Measurements from ENCODE around the gene MUSTN1. TPM values are rescaled to one million over a fixed set of nuclear protein-coding genes. Genes with fewer than 3 reads are reported as not detected.

The MUSTN1 gene
- polyA plus RNA-seq, 1 donor (not counting 4 experiments of a cell fraction or from before 2014, with no cell fraction given) = not detected

DNA sequence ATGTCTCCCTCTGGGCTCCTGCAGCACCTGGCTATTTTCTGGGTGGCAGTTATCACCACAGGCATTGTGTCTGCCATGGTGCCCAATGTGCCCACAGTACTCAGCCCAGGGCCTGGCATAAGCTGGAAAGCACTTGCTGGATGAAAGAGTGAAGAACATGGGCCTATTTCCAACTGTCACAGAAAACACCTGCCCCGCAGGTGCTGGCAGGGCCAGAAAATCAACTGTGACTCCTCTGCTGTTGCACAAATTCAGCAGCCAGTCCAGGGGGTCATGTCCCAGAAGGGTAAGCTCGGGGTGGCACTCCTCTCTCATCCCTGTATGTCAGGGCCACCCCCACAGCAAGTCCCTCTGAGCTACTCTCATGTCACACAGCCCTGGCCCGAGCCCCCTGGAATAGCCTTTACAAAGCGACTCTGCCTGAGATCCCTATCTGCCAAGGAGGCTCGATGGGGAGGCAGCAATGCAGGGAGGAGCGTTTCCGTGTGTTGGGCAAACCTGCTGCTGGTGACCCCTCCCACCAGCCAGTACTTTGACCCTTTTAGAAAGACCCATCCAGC is 23.3 kb downstream of the MUSTN1 start:
- no peaks in the 10 kb centered on the region for H3K27me3 ChIP-seq (ENCODE audit: control insufficient read depth, extremely low read depth, insufficient read depth, low read length)
- no peaks in the 10 kb centered on the region for H3K9me3 ChIP-seq (ENCODE audit: control insufficient read depth, low read depth, low read length)
- no peak for FAIRE-seq
- TF ChIP-seq, protein P1, sequence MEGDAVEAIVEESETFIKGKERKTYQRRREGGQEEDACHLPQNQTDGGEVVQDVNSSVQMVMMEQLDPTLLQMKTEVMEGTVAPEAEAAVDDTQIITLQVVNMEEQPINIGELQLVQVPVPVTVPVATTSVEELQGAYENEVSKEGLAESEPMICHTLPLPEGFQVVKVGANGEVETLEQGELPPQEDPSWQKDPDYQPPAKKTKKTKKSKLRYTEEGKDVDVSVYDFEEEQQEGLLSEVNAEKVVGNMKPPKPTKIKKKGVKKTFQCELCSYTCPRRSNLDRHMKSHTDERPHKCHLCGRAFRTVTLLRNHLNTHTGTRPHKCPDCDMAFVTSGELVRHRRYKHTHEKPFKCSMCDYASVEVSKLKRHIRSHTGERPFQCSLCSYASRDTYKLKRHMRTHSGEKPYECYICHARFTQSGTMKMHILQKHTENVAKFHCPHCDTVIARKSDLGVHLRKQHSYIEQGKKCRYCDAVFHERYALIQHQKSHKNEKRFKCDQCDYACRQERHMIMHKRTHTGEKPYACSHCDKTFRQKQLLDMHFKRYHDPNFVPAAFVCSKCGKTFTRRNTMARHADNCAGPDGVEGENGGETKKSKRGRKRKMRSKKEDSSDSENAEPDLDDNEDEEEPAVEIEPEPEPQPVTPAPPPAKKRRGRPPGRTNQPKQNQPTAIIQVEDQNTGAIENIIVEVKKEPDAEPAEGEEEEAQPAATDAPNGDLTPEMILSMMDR (optimal IDR thresholded peaks at IDR 0.05 in 1 of 3, IDR thresholded peaks at IDR 0.05 in 1 of 3, conservative IDR thresholded peaks at IDR 0.05 in 1 of 3; ENCODE audit: extremely low read depth in 1 of 3, insufficient read depth in 2 of 3, low read length in 3 of 3) = no peak
- TF ChIP-seq EZH2 (IDR thresholded peaks at IDR 0.05; ENCODE audit: low read length) = no peak
- no peak overlapping the region for H3K4me3 ChIP-seq (ENCODE audit: control insufficient read depth in 2 of 3, extremely low read depth in 1 of 3, insufficient read depth in 2 of 3, low read depth in 1 of 3, low read length in 3 of 3)
- no peak overlapping the region for H3K27ac ChIP-seq (ENCODE audit: control insufficient read depth, insufficient read depth, low read length)
- H3K9ac ChIP-seq (ENCODE audit: control insufficient read depth, extremely low read depth, insufficient read depth, low read length) = no peak overlapping the region
- H3K4me1 ChIP-seq (ENCODE audit: control insufficient read depth, extremely low read depth, insufficient read depth, low read length) = no peaks in the 10 kb centered on the region
- no peaks in the 10 kb centered on the region for H3K9me1 ChIP-seq (ENCODE audit: control insufficient read depth, extremely low read depth, insufficient read depth, low read length)
- H2AFZ ChIP-seq (ENCODE audit: control insufficient read depth, low read length) = no peak overlapping the region
- H4K20me1 ChIP-seq (ENCODE audit: control insufficient read depth, extremely low read depth, insufficient read depth, low read length) = no peaks in the 10 kb centered on the region
- no peak for DNase-seq (ENCODE audit: low read depth, low spot score)
- no peaks in the 10 kb centered on the region for H3K36me3 ChIP-seq (ENCODE audit: control insufficient read depth in 2 of 2, extremely low read depth in 1 of 2, insufficient read depth in 2 of 2, low read length in 2 of 2)
- dilution Hi-C loops (cut with MboI; ENCODE audit: extremely low pct_ligation_motif_present, low sequenced_read_pairs) = no loop called here
- H3K79me2 ChIP-seq (ENCODE audit: control insufficient read depth, insufficient read depth, low read length) = no peaks in the 10 kb centered on the region
- H3K4me2 ChIP-seq (ENCODE audit: control insufficient read depth, extremely low read depth, insufficient read depth, low read depth, low read length) = no peak overlapping the region

DNA sequence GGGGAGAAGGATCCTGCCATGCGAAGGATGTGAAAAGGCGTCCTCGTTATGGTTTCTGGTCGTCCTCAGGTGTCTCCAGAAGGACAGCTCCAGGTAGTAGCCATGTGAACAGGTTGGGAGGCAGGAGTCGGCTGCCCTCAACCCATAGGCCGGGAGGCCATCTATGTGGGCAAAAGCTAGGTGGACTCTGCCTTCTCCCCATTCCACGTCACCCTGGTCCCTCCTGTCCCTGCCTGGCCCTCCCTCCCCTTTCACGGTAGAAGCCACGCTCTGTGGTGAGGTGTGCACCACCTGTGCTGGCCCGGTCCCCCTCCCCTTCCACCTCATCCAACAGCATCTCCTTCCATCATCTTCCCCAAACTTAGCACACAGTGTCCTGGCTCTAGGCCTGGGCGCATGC is 23.9 kb downstream of the MUSTN1 start:
- FAIRE-seq = no peak
- Histone ChIP-seq H3K79me2 (ENCODE audit: control insufficient read depth, insufficient read depth, low read length) (no peaks in the 10 kb centered on the region), H3K36me3 (ENCODE audit: control insufficient read depth in 2 of 2, extremely low read depth in 1 of 2, insufficient read depth in 2 of 2, low read length in 2 of 2) (no peaks in the 10 kb centered on the region), H3K9me3 (ENCODE audit: control insufficient read depth, low read depth, low read length) (no peaks in the 10 kb centered on the region), H4K20me1 (ENCODE audit: control insufficient read depth, extremely low read depth, insufficient read depth, low read length) (no peaks in the 10 kb centered on the region), H3K9ac (ENCODE audit: control insufficient read depth, extremely low read depth, insufficient read depth, low read length) (no peak overlapping the region), H3K4me1 (ENCODE audit: control insufficient read depth, extremely low read depth, insufficient read depth, low read length) (no peaks in the 10 kb centered on the region), H3K4me3 (ENCODE audit: control insufficient read depth in 2 of 3, extremely low read depth in 1 of 3, insufficient read depth in 2 of 3, low read depth in 1 of 3, low read length in 3 of 3) (no peak overlapping the region), H3K9me1 (ENCODE audit: control insufficient read depth, extremely low read depth, insufficient read depth, low read length) (no peaks in the 10 kb centered on the region), H3K4me2 (ENCODE audit: control insufficient read depth, extremely low read depth, insufficient read depth, low read depth, low read length) (no peak overlapping the region), H3K27me3 (ENCODE audit: control insufficient read depth, extremely low read depth, insufficient read depth, low read length) (no peaks in the 10 kb centered on the region), H3K27ac (ENCODE audit: control insufficient read depth, insufficient read depth, low read length) (no peak overlapping the region), H2AFZ (ENCODE audit: control insufficient read depth, low read length) (no peak overlapping the region)
- dilution Hi-C loops (cut with MboI; ENCODE audit: extremely low pct_ligation_motif_present, low sequenced_read_pairs) = no loop called here
- TF ChIP-seq EZH2 (IDR thresholded peaks at IDR 0.05; ENCODE audit: low read length) = no peak
- TF ChIP-seq, protein P1 (optimal IDR thresholded peaks at IDR 0.05 in 1 of 3, IDR thresholded peaks at IDR 0.05 in 1 of 3, conservative IDR thresholded peaks at IDR 0.05 in 1 of 3; ENCODE audit: extremely low read depth in 1 of 3, insufficient read depth in 2 of 3, low read length in 3 of 3) = no peak
- DNase-seq (ENCODE audit: low read depth, low spot score) = no peak

Data from keratinocyte (primary cell).